ENCODE data around the gene PLD4.
"Not testable (repeated sequence)": the region's sequence is repeated elsewhere in the genome, so short reads cannot be mapped to it uniquely, and the experiment has no call there.

PLD4 gene

DNA sequence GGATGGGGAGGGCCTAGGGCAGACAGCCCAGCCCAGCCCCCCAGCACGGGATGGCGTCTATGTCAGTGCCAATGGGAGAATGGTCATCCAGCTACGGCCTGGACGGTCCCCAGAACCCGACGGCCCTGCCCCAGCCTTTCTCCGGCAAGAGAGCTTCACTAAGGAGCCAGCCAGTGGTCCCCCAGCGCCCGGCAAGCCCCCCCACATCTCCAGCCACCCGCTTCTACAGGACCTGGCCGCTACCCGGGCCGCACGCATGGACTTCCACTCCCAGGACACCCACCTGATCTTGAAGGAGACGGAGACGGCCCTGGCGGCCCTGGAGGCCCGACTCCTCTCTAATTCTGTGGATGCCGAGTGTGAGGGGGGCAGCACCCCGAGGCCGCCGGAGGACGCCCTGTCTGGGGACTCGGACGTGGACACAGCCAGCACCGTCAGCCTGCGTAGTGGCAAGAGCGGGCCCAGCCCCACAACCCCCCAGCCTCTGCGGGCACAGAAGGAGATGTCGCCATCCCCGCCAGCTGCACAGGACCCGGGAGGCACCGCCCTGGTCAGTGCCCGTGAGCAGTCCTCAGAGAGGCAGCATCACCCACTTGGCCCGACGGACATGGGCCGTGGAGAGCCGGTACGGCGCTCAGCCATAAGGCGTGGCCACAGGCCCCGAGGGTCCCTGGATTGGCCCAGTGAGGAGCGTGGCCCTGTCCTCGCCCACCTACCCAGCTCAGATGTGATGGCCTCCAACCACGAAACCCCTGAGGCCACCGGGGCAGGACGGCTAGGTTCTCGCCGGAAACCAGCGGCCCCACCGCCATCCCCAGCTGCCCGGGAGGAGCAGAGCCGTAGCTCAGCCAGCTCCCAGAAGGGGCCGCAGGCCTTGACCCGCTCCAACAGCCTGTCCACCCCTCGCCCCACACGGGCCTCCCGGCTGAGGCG is 37.7 kb upstream of the PLD4 start:
- DNase-seq (ENCODE audit: low read depth) = no peak

DNA sequence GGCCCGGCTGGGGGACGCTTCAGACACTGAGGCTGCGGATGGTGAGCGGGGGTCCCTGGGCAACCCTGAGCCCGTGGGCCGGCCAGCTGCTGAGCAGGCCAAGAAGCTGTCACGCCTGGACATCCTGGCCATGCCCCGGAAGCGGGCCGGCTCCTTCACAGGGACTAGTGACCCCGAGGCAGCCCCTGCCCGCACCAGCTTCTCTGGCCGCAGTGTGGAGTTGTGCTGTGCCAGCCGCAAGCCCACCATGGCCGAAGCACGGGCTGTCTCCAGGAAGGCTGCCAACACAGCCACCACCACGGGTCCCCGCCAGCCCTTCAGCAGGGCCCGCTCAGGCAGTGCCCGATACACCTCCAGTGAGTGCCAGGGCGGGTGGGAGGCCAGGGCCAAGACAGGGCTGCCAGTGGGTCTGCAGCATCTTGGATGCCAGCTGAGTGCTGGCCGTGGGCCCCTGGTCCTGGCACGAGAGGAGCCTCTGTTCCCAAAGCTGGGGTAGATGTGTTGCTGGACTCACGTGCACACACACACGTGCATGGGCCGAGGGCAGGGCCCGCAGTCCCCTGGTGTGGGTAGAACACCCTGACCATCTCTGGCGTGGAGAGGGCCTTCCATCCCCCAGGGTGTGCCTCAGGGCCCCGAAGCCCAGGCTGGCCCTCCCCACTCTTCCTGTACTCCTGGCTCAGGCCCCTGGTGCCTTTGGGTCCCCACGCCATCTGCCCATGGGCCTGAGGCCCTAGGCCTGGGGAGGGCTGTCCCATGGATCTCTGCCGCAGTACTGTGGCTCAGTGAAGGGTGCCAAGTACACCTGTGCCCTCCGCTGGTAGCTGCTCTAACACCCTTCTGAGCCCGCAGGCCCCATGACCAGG is 36.8 kb upstream of the PLD4 start:
- DNase-seq (ENCODE audit: low read depth) = no peak

- DNase-seq (ENCODE audit: low read depth) = no peak
Measured at GRCh38 chr14:104888489-104889374, 35.9 kb upstream of the PLD4 start.

- DNase-seq (ENCODE audit: low read depth) = no peak
Measured at GRCh38 chr14:104889375-104889757, 35.3 kb upstream of the PLD4 start.

GRCh38 chr14:104890292-104890691 is 34.4 kb upstream of the PLD4 start:
- not testable (repeated sequence) for DNase-seq (ENCODE audit: low read depth)

DNA sequence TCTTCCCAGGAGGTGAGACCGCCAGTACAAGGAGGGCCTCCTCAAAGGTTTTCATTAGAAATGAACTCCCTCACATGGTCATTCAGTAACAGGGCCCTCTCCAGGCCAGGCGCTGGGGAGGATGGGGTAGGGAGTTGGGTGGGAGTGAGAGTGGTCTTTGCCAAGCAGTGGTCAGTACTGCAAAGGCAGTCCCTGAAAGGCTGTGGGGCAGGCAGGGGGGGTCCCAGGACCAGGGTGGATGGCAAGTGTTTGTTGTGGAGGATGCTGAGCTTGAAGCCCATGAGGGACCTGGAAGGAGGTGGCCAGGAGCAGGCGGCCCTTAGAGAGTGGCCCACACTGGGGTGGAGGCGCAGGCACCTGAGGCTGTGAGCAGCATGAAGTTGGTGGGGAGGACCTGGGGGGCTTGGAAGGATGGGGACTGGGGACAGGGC is 33.5 kb upstream of the PLD4 start:
- no peak for DNase-seq (ENCODE audit: low read depth)

GRCh38 chr14:104891664-104892530 is 32.8 kb upstream of the PLD4 start:
- DNase-seq (ENCODE audit: low read depth) = no peak

DNA sequence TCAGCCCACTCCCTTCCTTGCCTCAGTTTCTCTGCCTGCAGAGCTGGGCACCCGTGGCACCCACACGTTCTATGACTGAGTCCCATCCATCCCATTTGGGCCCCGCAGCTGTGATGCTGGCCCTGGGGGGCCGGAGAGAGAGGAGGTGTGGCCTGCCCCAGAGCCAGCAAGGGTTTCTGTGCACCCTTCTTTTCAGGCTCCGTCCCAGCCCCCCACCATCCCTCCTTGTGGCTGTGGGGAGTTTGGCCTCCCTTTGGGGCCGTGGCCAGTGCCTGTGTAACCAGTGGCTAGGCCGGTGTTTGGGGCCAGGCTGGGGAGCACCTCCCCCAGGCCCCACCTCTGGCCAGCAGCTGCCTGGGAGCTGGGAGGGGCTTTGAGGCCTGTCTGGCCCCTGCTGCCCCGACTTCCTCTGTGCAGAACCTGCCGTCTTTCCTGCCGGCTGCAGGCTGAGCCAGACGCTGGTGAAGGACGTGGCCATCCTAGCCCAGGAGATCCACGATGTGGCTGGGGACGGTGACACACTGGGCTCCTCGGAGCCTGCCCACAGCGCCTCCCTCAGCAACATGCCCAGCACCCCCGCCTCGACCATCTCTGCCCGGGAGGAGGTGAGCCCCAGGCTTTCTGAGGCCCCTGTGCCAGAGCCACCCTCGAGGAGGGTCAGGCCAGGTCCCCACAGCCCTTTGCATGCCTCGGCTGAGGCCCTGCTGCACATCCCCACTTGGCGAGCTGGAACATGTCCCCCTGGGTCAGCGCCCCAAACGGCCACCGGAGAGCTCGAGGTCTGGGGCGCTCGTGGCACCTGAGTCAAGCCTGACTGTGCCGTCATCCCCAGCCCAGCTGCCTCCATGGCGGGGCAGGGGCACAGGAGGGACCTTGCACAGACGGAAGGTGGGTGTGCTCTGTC is 31.9 kb upstream of the PLD4 start:
- no peak for DNase-seq (ENCODE audit: low read depth)

DNA sequence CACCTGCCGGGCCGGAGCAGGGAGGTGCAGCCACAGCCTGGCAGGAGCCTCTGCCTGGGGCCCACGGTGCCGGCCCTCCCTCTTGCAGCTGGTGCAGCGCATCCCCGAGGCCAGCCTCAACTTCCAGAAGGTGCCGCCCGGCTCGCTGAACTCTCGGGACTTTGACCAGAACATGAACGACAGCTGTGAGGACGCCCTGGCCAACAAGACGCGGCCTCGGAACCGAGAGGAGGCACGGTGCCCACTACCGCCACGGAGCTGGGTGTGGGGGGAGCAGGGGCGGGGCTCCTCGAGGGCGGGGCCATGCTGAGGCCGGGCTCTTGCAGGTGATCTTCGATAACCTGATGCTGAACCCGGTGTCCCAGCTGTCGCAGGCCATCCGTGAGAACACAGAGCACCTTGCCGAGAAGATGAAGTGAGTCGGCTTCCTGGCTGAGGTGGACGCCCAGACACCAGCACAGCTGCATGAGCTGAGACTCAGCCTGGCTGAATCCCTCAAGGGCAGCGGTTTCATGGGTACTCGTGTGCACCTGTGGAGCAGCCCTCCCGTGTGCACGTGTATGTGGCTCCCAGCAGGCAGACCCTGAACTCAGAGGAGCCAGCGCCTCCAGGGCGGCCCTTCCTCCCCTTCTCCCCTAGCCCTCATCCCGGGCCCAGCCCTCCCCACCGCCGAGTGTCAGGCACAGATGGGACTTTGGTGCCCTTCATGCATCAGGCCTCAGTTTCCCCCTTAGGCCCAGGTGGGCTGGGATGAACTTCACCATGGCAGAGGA is 31.1 kb upstream of the PLD4 start:
- DNase-seq (ENCODE audit: low read depth) = no peak

DNA sequence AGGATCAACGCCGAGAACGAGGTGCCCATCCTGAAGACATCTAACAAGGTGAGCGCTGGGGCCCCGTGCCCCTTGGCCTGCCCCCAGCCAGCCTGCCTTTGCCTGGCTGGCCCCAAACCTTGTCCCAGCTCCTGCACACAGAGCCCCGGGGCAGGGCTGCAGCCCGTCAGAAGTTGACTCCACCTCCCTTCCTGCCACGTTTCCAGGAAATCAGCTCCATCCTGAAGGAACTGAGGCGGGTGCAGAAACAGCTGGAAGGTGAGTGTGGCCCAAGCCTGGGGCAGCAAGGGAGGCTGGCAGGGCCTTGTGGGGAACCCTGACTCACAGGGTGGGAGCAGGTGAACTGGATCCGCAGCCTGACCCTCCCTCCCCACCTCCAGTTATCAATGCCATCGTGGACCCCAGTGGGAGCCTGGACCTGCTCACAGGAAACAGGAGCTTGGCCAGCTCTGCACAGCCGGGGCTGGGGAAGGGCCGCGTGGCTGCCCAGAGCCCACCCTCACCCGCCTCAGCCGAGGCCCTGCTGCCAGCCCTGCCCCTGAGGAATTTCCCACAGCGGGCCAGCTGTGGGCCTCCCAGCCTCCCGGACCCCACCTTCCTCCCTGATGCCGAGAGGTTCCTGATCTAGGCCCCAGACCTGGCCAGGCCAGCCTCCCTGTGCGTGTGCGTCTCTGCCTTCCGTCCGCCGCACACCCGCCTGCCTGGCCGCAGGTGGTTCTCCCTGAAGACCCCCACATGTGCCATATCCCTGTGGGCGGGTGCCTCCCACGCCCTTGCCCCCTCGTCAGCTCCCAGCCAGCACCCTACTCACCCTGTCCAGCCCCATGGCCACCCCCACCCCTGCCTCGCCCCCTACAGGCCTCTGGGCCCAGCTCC is 30.1 kb upstream of the PLD4 start:
- DNase-seq (ENCODE audit: low read depth) = no peak

GRCh38 chr14:104895207-104895785 is 29.4 kb upstream of the PLD4 start:
- DNase-seq (ENCODE audit: low read depth) = no peak

DNA sequence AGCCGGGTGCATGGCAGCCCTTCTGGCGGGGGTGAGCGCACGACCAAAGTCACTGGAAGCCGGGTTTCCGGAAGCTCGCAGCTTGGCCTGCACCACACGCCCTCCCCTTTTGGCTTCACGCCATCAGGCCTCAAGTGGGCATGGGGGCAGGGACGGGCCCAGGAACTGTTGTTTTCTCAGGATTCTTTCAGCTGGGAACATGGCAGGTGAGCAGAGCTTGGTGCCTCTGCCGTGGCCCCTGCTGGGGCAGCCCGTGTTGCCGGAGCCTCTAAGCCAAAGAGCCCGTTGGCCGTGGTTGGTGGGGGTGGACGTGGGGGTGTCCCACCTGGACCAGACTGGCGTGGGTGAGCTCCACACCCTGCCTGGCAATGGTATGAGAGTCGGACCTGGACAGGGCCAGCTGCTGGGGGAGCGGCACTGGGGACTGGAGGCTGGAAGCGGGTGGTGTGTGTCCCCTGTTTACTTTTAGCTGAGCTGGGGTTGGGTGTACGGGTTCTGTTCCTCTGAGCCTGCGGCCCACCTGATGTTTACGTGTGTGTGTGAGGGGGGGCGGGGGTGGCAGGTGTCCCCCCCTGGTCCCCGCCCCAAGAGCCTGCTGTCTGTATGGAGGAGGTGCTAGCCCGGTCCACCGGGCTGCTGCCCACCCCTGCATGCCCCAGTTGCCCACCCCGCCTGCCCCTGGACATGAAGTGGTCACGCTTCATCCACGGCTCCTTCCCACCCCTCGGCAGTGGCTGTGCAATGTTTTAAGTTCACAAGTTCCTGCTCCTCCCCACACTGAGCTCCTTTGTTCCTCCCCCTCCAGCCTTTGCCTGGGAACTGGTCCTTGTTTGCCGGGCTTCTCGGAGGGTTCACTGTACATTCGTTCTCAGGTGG is 28.7 kb upstream of the PLD4 start:
- no peak for DNase-seq (ENCODE audit: low read depth)

- DNase-seq (ENCODE audit: low read depth) = no peak
Measured at GRCh38 chr14:104897330-104898194, 27.1 kb upstream of the PLD4 start.

- no peak for DNase-seq (ENCODE audit: low read depth)
Measured at GRCh38 chr14:104898195-104898558, 26.5 kb upstream of the PLD4 start.

- DNase-seq (ENCODE audit: low read depth) = no peak
Measured at GRCh38 chr14:104898870-104899510, 25.7 kb upstream of the PLD4 start.
